SU-DHL-6 (cell line): ENCODE data around the gene ATP13A1.

Experiments
- H2AFZ ChIP-seq: fragments of 200-600 bp; sonication (generic); 2 replicates; pipeline ENCODE4 v1.6.1; 2014; ENCODE audit warnings: low read depth, mild to moderate bottlenecking, moderate library complexity, mixed read lengths, antibody characterized with exemption, low read length; ENCODE audit not compliant: severe bottlenecking
- H3F3A ChIP-seq: fragments of 200-600 bp; shearing (Covaris generic); 2 replicates; pipeline ENCODE4 v1.6.0; 2016; ENCODE audit warnings: antibody characterized with exemption, mild to moderate bottlenecking; ENCODE audit not compliant: insufficient read depth
- H3K27ac ChIP-seq: fragments of 200-600 bp; sonication (generic); 2 replicates; pipeline ENCODE4 v1.5.1; 2016; ENCODE audit warnings: low read depth, mild to moderate bottlenecking, low read length, moderate library complexity, mixed read lengths
- H3K27me3 ChIP-seq: fragments of 200-600 bp; sonication (generic), shearing (Covaris generic); 2 replicates; pipeline ENCODE4 v1.6.0; 2014; ENCODE audit warnings: mild to moderate bottlenecking, low read length
- H3K36me3 ChIP-seq: fragments of 200-600 bp; sonication (generic); 2 replicates; pipeline ENCODE4 v1.6.1; 2014; ENCODE audit warnings: mild to moderate bottlenecking, low read length, mixed read lengths
- H3K4me2 ChIP-seq: fragments of 300-600, 200-600 bp; shearing (Covaris generic), sonication (generic); 2 replicates; pipeline ENCODE4 v1.6.0; 2014; ENCODE audit warnings: low read length, low read depth, mild to moderate bottlenecking; ENCODE audit not compliant: poor library complexity, severe bottlenecking
- H3K4me3 ChIP-seq: fragments of 200-600 bp; sonication (generic); 2 replicates; pipeline ENCODE4 v1.5.1; 2014; ENCODE audit warnings: antibody characterized with exemption, low read length, mild to moderate bottlenecking, mixed read lengths; ENCODE audit not compliant: insufficient read depth, poor library complexity, severe bottlenecking
- H3K79me2 ChIP-seq: fragments of 200-600 bp; sonication (generic); 2 replicates; pipeline ENCODE4 v1.6.1; 2014; ENCODE audit warnings: mild to moderate bottlenecking, low read length, moderate library complexity; ENCODE audit not compliant: insufficient read depth
- H3K9ac ChIP-seq: fragments of 200-600 bp; sonication (generic); 2 replicates; pipeline ENCODE4 v1.7.0; 2014; ENCODE audit warnings: mild to moderate bottlenecking, low read length
- H3K9me2 ChIP-seq: fragments of 200-600 bp; sonication (generic); replicated peaks from 2 replicates; pipeline ENCODE4 v1.6.1; 2014; ENCODE audit warnings: low read length; ENCODE audit not compliant: insufficient read depth
- H3K9me3 ChIP-seq: fragments of 200-600 bp; sonication (generic); 2 replicates; pipeline ENCODE4 v1.6.1; 2014; ENCODE audit warnings: low read length, mixed read lengths; ENCODE audit not compliant: insufficient read depth
- H4K20me1 ChIP-seq: fragments of 200-600 bp; sonication (generic); 2 replicates; pipeline ENCODE4 v1.6.1; 2014; ENCODE audit warnings: low read depth, mild to moderate bottlenecking, antibody characterized with exemption, low read length, moderate library complexity, mixed read lengths
- EZH2phosphoT487 ChIP-seq: fragments of 200-600 bp; sonication (generic), shearing (Covaris generic); conservative IDR thresholded peaks from 2 replicates; pipeline ENCODE4 v1.6.1; 2018; ENCODE audit warnings: mild to moderate bottlenecking, antibody characterized with exemption, low read length, moderate library complexity, mixed read lengths
- TF ChIP-seq, protein P1 (sequence below): fragments of 200-600 bp; sonication (generic); IDR thresholded peaks from one replicate; pipeline ENCODE4 v1.5.1; 2017; ENCODE audit warnings: antibody characterized with exemption, mild to moderate bottlenecking, low read length, moderate library complexity; ENCODE audit not compliant: insufficient read depth, poor library complexity, severe bottlenecking

Gene ATP13A1

DNA sequence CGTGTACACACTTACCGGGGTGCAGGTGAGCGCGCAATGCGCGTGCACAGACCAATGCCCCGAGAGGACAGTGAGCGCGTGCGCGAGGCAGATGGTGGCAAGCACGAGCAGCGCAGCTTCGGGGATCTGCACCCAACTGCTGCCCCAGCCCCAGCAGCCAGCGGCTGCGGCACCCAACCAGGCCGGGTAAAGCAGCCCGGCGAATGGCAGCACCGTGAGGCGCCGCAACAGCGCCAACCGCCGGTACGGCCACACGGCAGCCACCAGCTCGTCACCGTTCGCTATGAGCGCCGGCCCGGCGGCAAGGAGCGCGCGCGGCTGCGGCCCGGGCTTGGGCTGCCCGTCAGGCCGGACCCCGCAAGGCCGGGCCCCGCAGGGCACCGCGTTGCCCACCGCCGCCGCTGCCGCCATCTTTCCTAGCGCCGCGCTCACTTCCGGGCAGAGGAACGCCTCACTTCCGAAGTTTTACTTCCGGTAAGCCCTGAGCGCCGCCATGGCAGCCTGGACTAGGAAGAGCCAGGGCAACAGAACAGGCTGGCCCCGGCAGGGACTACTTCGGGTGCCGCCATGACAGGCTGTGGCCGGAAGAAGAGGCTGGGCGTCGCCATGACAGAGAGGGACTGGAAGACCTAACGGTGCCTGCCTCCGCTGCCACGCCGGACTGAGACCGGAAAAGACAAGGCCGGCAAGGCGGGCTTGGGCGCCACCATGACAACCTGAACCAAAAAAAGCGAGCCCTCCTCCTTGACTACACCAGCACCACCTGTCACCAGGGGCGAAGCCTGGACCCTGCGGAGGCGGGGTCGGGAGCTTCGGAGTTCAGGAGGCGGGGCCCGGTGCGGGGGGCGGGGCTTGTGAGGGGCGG is at the start of gene ATP13A1:
ATP13A1 (minus strand) TSS at position 421 of the 865 bp plus-strand sequence; CDS start at position 411, 10 bp downstream.
- peak within 1 kb of the TSS; percentile 93 for H3K27ac ChIP-seq
- peak within 1 kb of the TSS; percentile 95 for H3K4me2 ChIP-seq
- no peaks in the 10 kb centered on the region for H4K20me1 ChIP-seq
- peak within 1 kb of the TSS; percentile 86 for H3K9ac ChIP-seq
- H3K79me2 ChIP-seq, result peaks cover 36% of the 10 kb centered on the region
- peak within 1 kb of the TSS; percentile 56 for H3K4me3 ChIP-seq
- no peak for TF ChIP-seq EZH2phosphoT487
- TF ChIP-seq, protein P1, sequence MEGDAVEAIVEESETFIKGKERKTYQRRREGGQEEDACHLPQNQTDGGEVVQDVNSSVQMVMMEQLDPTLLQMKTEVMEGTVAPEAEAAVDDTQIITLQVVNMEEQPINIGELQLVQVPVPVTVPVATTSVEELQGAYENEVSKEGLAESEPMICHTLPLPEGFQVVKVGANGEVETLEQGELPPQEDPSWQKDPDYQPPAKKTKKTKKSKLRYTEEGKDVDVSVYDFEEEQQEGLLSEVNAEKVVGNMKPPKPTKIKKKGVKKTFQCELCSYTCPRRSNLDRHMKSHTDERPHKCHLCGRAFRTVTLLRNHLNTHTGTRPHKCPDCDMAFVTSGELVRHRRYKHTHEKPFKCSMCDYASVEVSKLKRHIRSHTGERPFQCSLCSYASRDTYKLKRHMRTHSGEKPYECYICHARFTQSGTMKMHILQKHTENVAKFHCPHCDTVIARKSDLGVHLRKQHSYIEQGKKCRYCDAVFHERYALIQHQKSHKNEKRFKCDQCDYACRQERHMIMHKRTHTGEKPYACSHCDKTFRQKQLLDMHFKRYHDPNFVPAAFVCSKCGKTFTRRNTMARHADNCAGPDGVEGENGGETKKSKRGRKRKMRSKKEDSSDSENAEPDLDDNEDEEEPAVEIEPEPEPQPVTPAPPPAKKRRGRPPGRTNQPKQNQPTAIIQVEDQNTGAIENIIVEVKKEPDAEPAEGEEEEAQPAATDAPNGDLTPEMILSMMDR, result no peak
- H3K9me3 ChIP-seq, result no peaks in the 10 kb centered on the region
- 0 out of 2 replicates have a peak, but pooled peaks cover under 1% of the 10 kb centered on the region for H3K36me3 ChIP-seq
- no peaks in the 10 kb centered on the region for H3K9me2 ChIP-seq
- no peaks in the 10 kb centered on the region for H3K27me3 ChIP-seq
- H2AFZ ChIP-seq, result no peak within 1 kb of the TSS
- H3F3A ChIP-seq, result peaks cover 40% of the 10 kb centered on the region

DNA sequence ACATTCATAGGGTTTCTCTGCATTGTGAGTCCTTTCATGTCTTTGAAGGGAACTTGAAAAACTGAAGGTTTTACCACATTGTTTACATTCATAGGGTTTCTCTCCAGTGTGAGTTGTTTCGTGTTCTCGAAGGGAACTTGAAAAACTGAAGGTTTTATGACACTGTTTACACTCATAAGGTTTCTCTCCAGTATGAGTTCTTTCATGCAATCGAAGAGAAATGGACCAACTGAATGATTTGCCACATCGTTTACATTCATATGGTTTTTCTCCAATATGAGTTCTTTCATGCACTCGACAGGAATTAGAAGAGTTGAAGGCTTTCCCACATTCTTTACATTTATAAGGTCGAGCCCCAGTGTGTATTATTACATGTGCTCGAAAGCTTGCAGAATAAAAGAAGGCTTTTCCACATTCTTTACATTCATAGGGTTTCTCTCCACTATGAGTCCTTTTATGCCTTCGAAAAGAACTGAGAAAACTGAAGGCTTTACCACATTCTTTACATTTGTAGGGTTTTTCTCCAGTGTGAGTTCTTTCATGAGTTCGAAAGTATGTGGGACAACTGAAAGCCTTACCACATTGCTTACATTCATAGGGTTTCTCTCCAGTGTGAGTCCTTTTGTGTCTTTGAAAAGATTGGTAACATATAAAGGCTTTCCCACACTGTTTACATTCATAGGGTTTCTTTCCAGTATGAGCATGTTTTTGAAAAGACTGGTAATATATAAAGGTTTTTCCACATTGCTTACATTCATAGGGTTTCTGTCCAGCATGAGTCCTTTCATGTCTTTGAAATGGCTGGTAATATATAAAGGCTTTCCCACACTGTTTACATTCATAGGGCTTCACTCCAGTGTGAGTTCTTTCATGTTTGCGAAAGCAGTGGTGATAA is 48.7 kb upstream of the ATP13A1 start:
- no peaks in the 10 kb centered on the region for H4K20me1 ChIP-seq
- no peak overlapping the region for H3K4me2 ChIP-seq
- peaks cover 13% of the 10 kb centered on the region; the same call in 1 of the 2 replicates for H3F3A ChIP-seq
- no peak overlapping the region for H3K9ac ChIP-seq
- peaks cover 73% of the 10 kb centered on the region for H3K36me3 ChIP-seq
- no peaks in the 10 kb centered on the region for H3K27me3 ChIP-seq
- no peak overlapping the region for H3K27ac ChIP-seq
- peaks cover 83% of the 10 kb centered on the region for H3K9me3 ChIP-seq
- TF ChIP-seq, protein P1, result no peak
- TF ChIP-seq EZH2phosphoT487, result no peak
- no peak overlapping the region for H3K4me3 ChIP-seq
- no peak overlapping the region for H2AFZ ChIP-seq
- H3K9me2 ChIP-seq, result no peaks in the 10 kb centered on the region
- H3K79me2 ChIP-seq, result peaks cover 23% of the 10 kb centered on the region

GRCh38 chr19:19711306-19711933 is 47.9 kb upstream of the ATP13A1 start:
- Histone ChIP-seq H3K36me3 (peaks cover 66% of the 10 kb centered on the region), H3K9me3 (peaks cover 75% of the 10 kb centered on the region), H4K20me1 (no peaks in the 10 kb centered on the region), H3K79me2 (peaks cover 15% of the 10 kb centered on the region), H3K9ac (no peak overlapping the region), H3K4me3 (no peak overlapping the region), H3K27ac (no peak overlapping the region), H3K9me2 (no peaks in the 10 kb centered on the region), H3K27me3 (no peaks in the 10 kb centered on the region), H3K4me2 (no peak overlapping the region), H2AFZ (no peak overlapping the region), H3F3A (peaks cover 13% of the 10 kb centered on the region; the same call in 1 of the 2 replicates)
- TF ChIP-seq, protein P1, result no peak
- no peak for TF ChIP-seq EZH2phosphoT487
